A673 (cell line): ENCODE data around the gene PBRM1. TPM values are rescaled to one million over a fixed set of nuclear protein-coding genes. Genes with fewer than 3 reads are reported as not detected.

ENCODE experiments used
- BruUV-seq: library from RNA; stranded (reverse); fragments of 400-500 nt; replicated peaks from 2 replicates; lab custom pipeline; 2021; lab: Mats Ljungman, UMichigan
- CTCF ChIA-PET: fragments of 300-600 bp; sonication (Branson Sonifier 250); formaldehyde crosslinking; loops from one replicate; lab custom pipeline; 2022; ENCODE audit warnings: antibody characterized with exemption; lab: Charles Lee
- POLR2A ChIA-PET: fragments of 300-600 bp; sonication (Branson Sonifier 250); formaldehyde crosslinking; loops from one replicate; lab custom pipeline; 2022; ENCODE audit warnings: antibody characterized with exemption; ENCODE audit not compliant: low non-redundant PET; lab: Charles Lee
- DNase-seq: peaks from one replicate; pipeline ENCODE4 v3.0.0-alpha.2; 2015; ENCODE audit warnings: low spot score
- H3K27ac ChIP-seq: fragments of 200-600 bp; sonication (generic); 2 replicates; pipeline ENCODE4 v1.5.1; 2016; ENCODE audit warnings: mixed run types, low read depth, mild to moderate bottlenecking, mixed read lengths, antibody characterized with exemption, low read length; ENCODE audit not compliant: poor library complexity, severe bottlenecking
- H3K27me3 ChIP-seq: fragments of 200-600 bp; sonication (generic); replicated peaks from 2 replicates; pipeline ENCODE4 v1.6.1; 2017; ENCODE audit warnings: mixed run types, low read depth, mild to moderate bottlenecking, mixed read lengths, antibody characterized with exemption, low read length; ENCODE audit not compliant: insufficient read depth, poor library complexity
- H3K36me3 ChIP-seq: fragments of 200-600 bp; sonication (generic); 2 replicates; pipeline ENCODE4 v1.6.1; 2016; ENCODE audit warnings: mixed run types, mild to moderate bottlenecking, mixed read lengths, antibody characterized with exemption, low read length; ENCODE audit not compliant: insufficient read depth, poor library complexity, severe bottlenecking
- H3K4me1 ChIP-seq: fragments of 200-600 bp; sonication (generic); 2 replicates; pipeline ENCODE4 v1.6.1; 2017; ENCODE audit warnings: mixed run types, mild to moderate bottlenecking, mixed read lengths, antibody characterized with exemption, low read length; ENCODE audit not compliant: insufficient read depth, poor library complexity, severe bottlenecking
- H3K4me3 ChIP-seq: fragments of 200-600 bp; sonication (generic); 2 replicates; pipeline ENCODE4 v1.5.1; 2016; ENCODE audit warnings: low read depth, mixed run types, mild to moderate bottlenecking, mixed read lengths, low read length; ENCODE audit not compliant: poor library complexity, severe bottlenecking
- H3K9me3 ChIP-seq: fragments of 200-600 bp; sonication (generic); 2 replicates; pipeline ENCODE4 v1.6.1; 2016; ENCODE audit warnings: mixed run types, low read depth, mild to moderate bottlenecking, mixed read lengths, antibody characterized with exemption, low read length; ENCODE audit not compliant: poor library complexity, severe bottlenecking
- EZH2 ChIP-seq: fragments of 200-600 bp; sonication (generic); IDR thresholded peaks from 2 replicates; pipeline ENCODE4 v1.6.1; 2017; ENCODE audit warnings: borderline replicate concordance, low read depth, mild to moderate bottlenecking, mixed read lengths, antibody characterized with exemption, low read length; ENCODE audit not compliant: poor library complexity, severe bottlenecking
- intact Hi-C: fragments of 100-400 bp; cut with micrococcal nuclease; formaldehyde crosslinking; loops from one replicate; pipeline ENCODE4 v1.10.0; 2022; ENCODE audit not compliant: unreplicated experiment
- total RNA-seq: library from RNA; stranded (reverse); gene quantifications from 2 replicates; pipeline ENCODE4 v1.2.3, GENCODE V29; 2021
- TF ChIP-seq, protein P1 (sequence below): fragments of 300-800, 200-600 bp; sonication (generic); conservative IDR thresholded peaks from 2 replicates; pipeline ENCODE4 v1.5.1; 2017; ENCODE audit warnings: low read depth, mild to moderate bottlenecking, antibody characterized with exemption, low read length, moderate library complexity, mixed read lengths

The PBRM1 gene
- total RNA-seq, 1 experiment from 2014 or later, result 65.0 TPM

GRCh38 chr3:52574056-52574965 lies 111.4 kb downstream of the PBRM1 start:
- H3K9me3 ChIP-seq, result no peaks in the 10 kb centered on the region
- H3K4me3 ChIP-seq, result no peak overlapping the region
- no TSS peak for BruUV-seq
- H3K27me3 ChIP-seq, result no peaks in the 10 kb centered on the region
- ChIA-PET POLR2A (no interaction called here), CTCF (no interaction called here)
- H3K27ac ChIP-seq, result no peak overlapping the region
- no peak for DNase-seq
- TF ChIP-seq EZH2, result no peak
- TF ChIP-seq, protein P1, sequence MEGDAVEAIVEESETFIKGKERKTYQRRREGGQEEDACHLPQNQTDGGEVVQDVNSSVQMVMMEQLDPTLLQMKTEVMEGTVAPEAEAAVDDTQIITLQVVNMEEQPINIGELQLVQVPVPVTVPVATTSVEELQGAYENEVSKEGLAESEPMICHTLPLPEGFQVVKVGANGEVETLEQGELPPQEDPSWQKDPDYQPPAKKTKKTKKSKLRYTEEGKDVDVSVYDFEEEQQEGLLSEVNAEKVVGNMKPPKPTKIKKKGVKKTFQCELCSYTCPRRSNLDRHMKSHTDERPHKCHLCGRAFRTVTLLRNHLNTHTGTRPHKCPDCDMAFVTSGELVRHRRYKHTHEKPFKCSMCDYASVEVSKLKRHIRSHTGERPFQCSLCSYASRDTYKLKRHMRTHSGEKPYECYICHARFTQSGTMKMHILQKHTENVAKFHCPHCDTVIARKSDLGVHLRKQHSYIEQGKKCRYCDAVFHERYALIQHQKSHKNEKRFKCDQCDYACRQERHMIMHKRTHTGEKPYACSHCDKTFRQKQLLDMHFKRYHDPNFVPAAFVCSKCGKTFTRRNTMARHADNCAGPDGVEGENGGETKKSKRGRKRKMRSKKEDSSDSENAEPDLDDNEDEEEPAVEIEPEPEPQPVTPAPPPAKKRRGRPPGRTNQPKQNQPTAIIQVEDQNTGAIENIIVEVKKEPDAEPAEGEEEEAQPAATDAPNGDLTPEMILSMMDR, result no peak
- H3K36me3 ChIP-seq, result peaks cover 15% of the 10 kb centered on the region
- intact Hi-C loops, result no loop called here
- no peaks in the 10 kb centered on the region for H3K4me1 ChIP-seq

- no peaks in the 10 kb centered on the region for H3K9me3 ChIP-seq
- no TSS peak for BruUV-seq
- no peaks in the 10 kb centered on the region for H3K27me3 ChIP-seq
- intact Hi-C loops, result no loop called here
- peaks cover 8% of the 10 kb centered on the region for H3K36me3 ChIP-seq
- DNase-seq, result no peak
- no peak overlapping the region for H3K4me3 ChIP-seq
- POLR2A ChIA-PET, result interaction anchor here (0.6 kb wide), 1 partner anchor 125 kb away, joined by 3 read pairs; no protein-coding TSS in a partner anchor
- no peak for TF ChIP-seq EZH2
- TF ChIP-seq, protein P1, result no peak
- H3K4me1 ChIP-seq, result no peaks in the 10 kb centered on the region
- no peak overlapping the region for H3K27ac ChIP-seq
- CTCF ChIA-PET, result no interaction called here
These were observed 113.5 kb downstream of the PBRM1 start for GRCh38 chr3:52572221-52572620.

- no peak overlapping the region for H3K27ac ChIP-seq
- POLR2A ChIA-PET, result no interaction called here
- BruUV-seq, result no TSS peak
- TF ChIP-seq, protein P1, result no peak
- TF ChIP-seq EZH2, result no peak
- intact Hi-C loops, result no loop called here
- no peaks in the 10 kb centered on the region for H3K9me3 ChIP-seq
- no peaks in the 10 kb centered on the region for H3K4me1 ChIP-seq
- DNase-seq, result no peak
- CTCF ChIA-PET, result no interaction called here
- no peaks in the 10 kb centered on the region for H3K36me3 ChIP-seq
- H3K27me3 ChIP-seq, result no peaks in the 10 kb centered on the region
- H3K4me3 ChIP-seq, result no peak overlapping the region
These were observed 115.6 kb downstream of the PBRM1 start for GRCh38 chr3:52570076-52570475.
